CD4-positive, alpha-beta T cell treated with Interleukin-10 for 1 hour (primary cell): ENCODE data around the gene ZNF787.

ENCODE experiments used
- DNase-seq: peaks from one replicate; pipeline ENCODE4 v3.0.0-alpha.2; 2020

The ZNF787 gene

DNA sequence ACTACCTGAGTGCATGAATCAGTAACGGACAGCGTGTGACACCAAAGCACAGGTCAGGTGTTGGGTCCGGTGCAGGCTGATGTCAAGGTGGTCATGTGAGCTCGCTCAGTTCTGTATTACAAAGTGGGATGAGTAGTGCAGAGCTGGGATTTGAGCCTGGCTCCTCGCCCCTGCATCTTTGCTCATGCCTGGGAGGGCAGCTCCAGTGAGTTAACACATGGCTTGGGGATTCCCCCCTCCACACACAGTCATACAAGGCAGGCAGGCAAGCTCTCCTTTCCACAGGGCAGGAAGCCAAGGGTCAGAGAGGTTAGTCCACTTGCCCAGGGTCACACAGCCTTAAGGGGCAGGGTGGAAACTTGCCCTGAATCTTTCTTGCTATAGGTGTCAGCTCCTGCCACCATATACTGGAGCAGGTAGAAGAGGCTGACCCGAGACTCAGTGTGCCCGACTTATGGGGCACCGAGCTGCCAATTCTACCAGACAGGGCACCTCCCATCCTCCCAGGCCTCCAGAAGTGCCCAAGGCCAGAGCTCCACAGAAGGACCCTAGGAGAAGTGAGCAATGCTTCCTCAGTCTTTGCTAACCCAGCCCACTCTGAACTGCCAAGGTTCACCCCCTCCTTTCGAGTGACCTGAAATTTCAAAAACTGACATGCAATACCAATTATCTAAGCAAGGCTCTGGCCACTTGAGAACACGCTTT, 35.4 kb downstream of the ZNF787 start:
- no peak for DNase-seq

DNA sequence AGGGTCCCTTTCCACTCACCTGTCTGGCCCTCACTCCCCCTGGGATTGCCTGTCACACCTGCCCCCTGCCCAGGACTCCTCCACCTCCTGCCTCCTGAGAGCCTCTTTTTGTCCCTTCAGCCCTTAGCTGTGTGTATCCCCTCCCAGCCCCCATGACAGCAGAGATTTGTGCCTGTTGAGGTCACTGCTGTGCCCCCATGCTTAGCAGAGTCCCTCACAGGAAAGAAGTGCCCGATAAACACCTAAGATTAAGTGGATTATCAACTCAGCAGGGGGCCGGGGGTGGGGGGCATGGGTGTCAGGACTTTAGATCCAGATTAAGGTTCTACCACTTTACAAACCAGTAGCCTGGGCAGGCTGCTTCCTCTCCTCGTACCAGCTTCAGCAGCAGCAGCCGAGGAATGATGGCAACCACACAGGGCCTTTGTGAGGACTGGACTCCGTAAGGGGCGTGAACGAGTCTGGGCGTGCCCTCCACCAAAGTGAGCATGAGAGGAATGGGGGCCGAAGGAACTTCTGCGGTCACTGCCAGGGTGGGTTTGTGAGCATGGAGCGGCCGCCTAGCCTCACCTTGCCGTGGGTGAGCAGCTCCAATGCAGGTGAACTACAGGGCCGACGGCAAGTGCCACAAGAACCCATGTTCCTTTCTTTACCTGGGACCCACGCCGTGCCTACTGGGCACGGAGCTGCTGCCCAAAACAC, 36.1 kb downstream of the ZNF787 start:
- no peak for DNase-seq

- no peak for DNase-seq
Measured at GRCh38 chr19:56083668-56084067, 37.4 kb downstream of the ZNF787 start.

GRCh38 chr19:56080669-56081401, 40.3 kb downstream of the ZNF787 start:
- peak; percentile 69 for DNase-seq

DNA sequence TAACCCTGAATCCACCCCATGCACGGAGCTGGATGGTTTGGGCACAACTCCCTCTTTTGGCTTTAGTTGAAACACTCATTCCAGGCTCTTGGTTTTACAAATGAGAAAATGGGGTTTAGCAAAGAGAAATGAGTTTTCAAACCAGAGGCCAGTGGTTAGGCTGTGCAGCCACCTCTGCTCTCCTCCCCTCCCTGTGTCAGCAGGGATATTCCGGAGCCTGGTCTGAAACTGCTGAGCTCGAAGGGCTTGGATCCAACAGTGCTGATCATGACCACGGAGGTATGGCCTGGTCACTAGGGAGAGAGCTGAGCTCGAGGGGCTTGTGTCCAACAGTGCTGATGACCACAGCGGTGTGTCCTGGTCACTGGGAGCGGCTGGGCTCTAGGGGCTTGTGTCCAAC, 41.5 kb downstream of the ZNF787 start:
- DNase-seq = no peak

GRCh38 chr19:56076498-56076897, 44.6 kb downstream of the ZNF787 start:
- peak; percentile 47 for DNase-seq

DNA sequence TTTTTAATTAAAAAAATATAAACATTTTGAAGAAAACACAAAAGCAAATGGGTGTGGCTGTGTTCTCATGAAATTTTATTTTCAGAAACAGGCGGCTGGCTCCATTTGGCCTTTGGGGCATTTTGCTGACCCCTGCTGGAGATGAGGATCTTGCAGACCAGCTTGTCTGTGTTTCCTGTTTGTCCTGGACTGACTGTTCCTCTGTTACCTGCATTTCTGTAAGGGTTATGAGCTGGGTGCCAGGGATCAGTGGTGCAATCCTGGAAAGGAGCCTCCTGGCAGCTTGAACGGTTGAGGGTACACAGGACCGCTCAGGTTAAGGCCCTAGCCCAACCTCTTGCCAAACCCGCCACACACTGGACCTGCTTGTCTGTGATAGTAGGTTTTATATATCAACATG, 49.9 kb downstream of the ZNF787 start:
- DNase-seq = no peak

DNA sequence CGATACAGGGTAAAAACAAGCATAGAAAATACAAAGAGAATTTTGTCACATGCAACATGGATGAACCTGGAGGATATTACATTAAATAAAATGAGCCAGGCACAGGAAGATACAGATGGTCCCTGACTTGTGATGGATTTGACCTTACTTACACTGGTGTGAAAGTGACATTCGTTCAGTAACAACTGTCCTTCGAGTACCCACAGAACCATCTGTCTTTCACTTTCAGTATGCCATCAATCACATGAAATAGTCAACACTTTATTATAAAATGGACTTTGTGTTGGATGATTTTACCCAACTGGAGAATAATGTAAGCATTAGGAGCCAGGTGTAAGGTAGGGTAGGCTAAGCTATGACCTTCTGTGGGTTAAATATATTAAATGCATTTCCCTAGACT, 51.5 kb downstream of the ZNF787 start:
- DNase-seq = no peak

GRCh38 chr19:56066152-56067023, 54.7 kb downstream of the ZNF787 start:
- DNase-seq = peak; percentile 61

DNA sequence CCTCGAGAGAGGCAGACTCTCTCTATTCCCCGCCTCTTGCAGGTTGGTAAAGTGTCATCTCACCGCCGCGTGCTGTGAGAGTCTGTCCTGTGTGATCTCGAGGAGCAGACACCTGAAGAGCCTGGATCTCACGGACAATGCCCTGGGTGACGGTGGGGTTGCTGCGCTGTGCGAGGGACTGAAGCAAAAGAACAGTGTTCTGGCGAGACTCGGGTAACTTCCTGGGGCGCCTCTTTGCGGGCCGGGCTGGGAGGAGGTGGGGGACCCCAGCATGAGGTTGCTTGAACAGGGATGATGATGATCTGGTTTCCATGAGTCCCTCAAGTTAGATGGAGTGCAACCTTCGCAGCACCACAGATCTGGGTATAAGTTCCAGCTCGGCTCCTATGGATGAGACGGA, 67.5 kb downstream of the ZNF787 start:
- DNase-seq = no peak
